ENCODE data around the gene RBM27. TPM values are rescaled to one million over a fixed set of nuclear protein-coding genes. Genes with fewer than 3 reads are reported as not detected.

Gene RBM27
- total RNA-seq, 2 donors from 2014 or later: 34.0 to 35.8 TPM

DNA sequence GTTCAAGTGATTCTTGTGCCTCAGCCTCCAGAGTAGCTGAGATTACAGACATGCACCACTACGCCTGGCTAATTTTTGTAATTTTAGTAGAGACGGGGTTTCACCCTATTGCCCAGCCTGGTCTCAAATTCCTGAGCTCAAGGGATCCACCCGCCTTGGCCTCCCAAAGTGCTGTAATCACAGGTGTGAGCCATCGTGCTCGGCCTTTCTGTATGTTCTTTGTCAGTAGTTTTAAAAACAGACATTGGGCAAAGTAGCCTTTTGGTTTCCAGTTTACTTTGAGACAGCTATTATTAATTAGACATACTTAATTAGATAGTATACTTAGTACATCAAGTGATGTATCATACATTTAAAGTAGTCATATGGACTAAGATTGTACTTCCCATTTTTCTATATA is 45.2 kb downstream of the RBM27 start:
- no peaks in the 10 kb centered on the region for H3K27me3 ChIP-seq (replicated peaks; ENCODE audit: insufficient read depth)
- no peaks in the 10 kb centered on the region for H3K9me3 ChIP-seq
- H3K4me3 ChIP-seq: no peak overlapping the region
- no peak for DNase-seq (ENCODE audit: low spot score)
- ATAC-seq (ENCODE audit: insufficient number of reproducible peaks, low FRiP score, low read depth): no peak
- no peak overlapping the region for H3K27ac ChIP-seq
- H3K4me1 ChIP-seq (ENCODE audit: control insufficient read depth in 1 of 2, low read depth in 2 of 2): peaks cover 1 to 6% of the 10 kb centered on the region in 2 donors
- peaks cover 13% of the 10 kb centered on the region for H3K36me3 ChIP-seq
- TF ChIP-seq CTCF (IDR thresholded peaks at IDR 0.05): no peak

GRCh38 chr5:146249801-146250200 is 46.4 kb downstream of the RBM27 start:
- H3K4me3 ChIP-seq: no peak overlapping the region
- H3K4me1 ChIP-seq (ENCODE audit: control insufficient read depth in 1 of 2, low read depth in 2 of 2): no peaks in the 10 kb centered on the region
- no peaks in the 10 kb centered on the region for H3K27me3 ChIP-seq (replicated peaks; ENCODE audit: insufficient read depth)
- ATAC-seq (ENCODE audit: insufficient number of reproducible peaks, low FRiP score, low read depth) (no peak), DNase-seq (ENCODE audit: low spot score) (no peak)
- no peak overlapping the region for H3K27ac ChIP-seq
- no peaks in the 10 kb centered on the region for H3K9me3 ChIP-seq
- peaks cover 13% of the 10 kb centered on the region for H3K36me3 ChIP-seq
- no peak for TF ChIP-seq CTCF (IDR thresholded peaks at IDR 0.05)

Other genes starting within 250 kb of the RBM27 start
- gene PLAC8L1, start 98.0 kb upstream of the RBM27 start, total RNA-seq: not detected
- 100 to 1,000 TPM in 1 of 2 donors, 10 to 100 TPM in 1; 70.4 to 102 TPM for gene LARS1, start 21.0 kb upstream of the RBM27 start, total RNA-seq
- not detected for gene POU4F3, start 135.2 kb downstream of the RBM27 start, total RNA-seq
- 100 to 1,000 TPM in 1 of 2 donors, 10 to 100 TPM in 1; 45.2 to 125 TPM for gene TCERG1, start 243.7 kb downstream of the RBM27 start, total RNA-seq

All from thoracic aorta (tissue), 2 donors.